SK-N-SH (cell line): Measurements from ENCODE around the gene GPHB5. TPM values are rescaled to one million over a fixed set of nuclear protein-coding genes. Genes with fewer than 3 reads are reported as not detected.

Experiments
- CTCF ChIA-PET: fragments of 300-600, 350-600 bp; formaldehyde crosslinking; extraction: SDS; loops from one replicate; lab custom pipeline; 2021; lab: Yijun Ruan, JAX
- POLR2A ChIA-PET: fragments of 350-600 bp; sonication (Branson Sonifier 250); formaldehyde crosslinking; extraction: SDS; loops from one replicate; lab custom pipeline; 2020; ENCODE audit warnings: antibody characterized with exemption, inconsistent platforms; lab: Yijun Ruan, JAX
- DNase-seq: peaks from one replicate; pipeline ENCODE4 v3.0.0; 2012
- H2AFZ ChIP-seq: fragments of 200-600 bp; sonication (generic); 2 replicates; pipeline ENCODE4 v1.8.1; 2016; ENCODE audit warnings: antibody characterized with exemption, mild to moderate bottlenecking, low read depth
- H3F3A ChIP-seq: fragments of 200-600 bp; sonication (generic); replicated peaks from 2 replicates; pipeline ENCODE3; 2016; ENCODE audit warnings: antibody characterized with exemption, mild to moderate bottlenecking; ENCODE audit not compliant: insufficient read depth
- H3K27ac ChIP-seq, 2 experiments: fragments of 200-500 bp in 1 of 2; fragments of 200-600 bp in 1 of 2; sonication (Bioruptor generic) in 1 of 2; sonication (generic), shearing (Covaris generic) in 1 of 2; 2 replicates each; pipeline versions ENCODE4 v1.5.1 to v1.6.1; 2014 to 2016; ENCODE audit warnings: low read depth in 2 of 2, inconsistent platforms in 1 of 2, low read length in 1 of 2, mild to moderate bottlenecking in 1 of 2, mixed read lengths in 1 of 2
- H3K27me3 ChIP-seq: fragments of 200-600 bp; sonication (generic), shearing (Covaris generic); 2 replicates; pipeline ENCODE4 v1.6.1; 2016; ENCODE audit warnings: mixed run types; ENCODE audit not compliant: insufficient read depth
- H3K36me3 ChIP-seq, 2 experiments: fragments of 200-500 bp in 1 of 2; fragments of 200-600 bp in 1 of 2; sonication (Bioruptor generic) in 1 of 2; sonication (generic) in 1 of 2; replicated peaks in 1 of 2; 2 replicates each; pipeline versions ENCODE3 to v1.5.1; 2014 to 2016; ENCODE audit warnings: low read length in 1 of 2, mild to moderate bottlenecking in 1 of 2; ENCODE audit not compliant: insufficient read depth in 2 of 2, control insufficient read depth in 1 of 2
- H3K4me1 ChIP-seq, 2 experiments: fragments of 200-500 bp in 1 of 2; fragments of 200-600 bp in 1 of 2; sonication (Bioruptor generic) in 1 of 2; sonication (generic), shearing (Covaris generic) in 1 of 2; 2 replicates each; pipeline versions ENCODE4 v1.5.1 to v1.6.1; 2014 to 2016; ENCODE audit warnings: low read depth in 1 of 2, low read length in 1 of 2, mixed run types in 1 of 2; ENCODE audit not compliant: insufficient read depth in 2 of 2, control insufficient read depth in 1 of 2
- H3K4me2 ChIP-seq: fragments of 200-600 bp; sonication (generic), shearing (Covaris generic); 2 replicates; pipeline ENCODE4 v1.6.1; 2017; ENCODE audit warnings: mixed run types
- H3K4me3 ChIP-seq, 2 experiments: fragments of 200-500 bp in 1 of 2; fragments of 200-600 bp in 1 of 2; sonication (Bioruptor generic) in 1 of 2; sonication (generic), shearing (Covaris generic) in 1 of 2; 2 replicates each; pipeline versions ENCODE4 v1.5.1 to v1.8.1; 2014 to 2016; ENCODE audit warnings: low read depth in 2 of 2, inconsistent platforms in 1 of 2, low read length in 1 of 2, mild to moderate bottlenecking in 1 of 2, mixed read lengths in 1 of 2, moderate library complexity in 1 of 2
- H3K79me2 ChIP-seq: fragments of 200-600 bp; sonication (generic); 2 replicates; pipeline ENCODE4 v1.8.1; 2017; ENCODE audit warnings: mild to moderate bottlenecking; ENCODE audit not compliant: insufficient read depth
- H3K9ac ChIP-seq: fragments of 200-600 bp; sonication (generic); 2 replicates; pipeline ENCODE4 v1.6.1; 2017; ENCODE audit warnings: mixed run types
- H3K9me2 ChIP-seq: fragments of 200-600 bp; sonication (generic); 2 replicates; pipeline ENCODE4 v1.6.1; 2017; ENCODE audit warnings: mixed run types
- H3K9me3 ChIP-seq: fragments of 200-600 bp; sonication (generic); 2 replicates; pipeline ENCODE4 v1.6.1; 2017; ENCODE audit warnings: mixed run types, mild to moderate bottlenecking, moderate library complexity
- H4K20me1 ChIP-seq: fragments of 200-600 bp; sonication (generic); 2 replicates; pipeline ENCODE4 v1.6.1; 2017; ENCODE audit warnings: mild to moderate bottlenecking, mixed run types; ENCODE audit not compliant: insufficient read depth
- FOSL2 ChIP-seq: IDR thresholded peaks from 2 replicates; pipeline ENCODE4 v1.4.0; 2012; ENCODE audit warnings: low read depth, mild to moderate bottlenecking, moderate library complexity, borderline replicate concordance
- FOXJ3 ChIP-seq: sonication (generic); formaldehyde crosslinking; IDR thresholded peaks from 2 replicates; pipeline ENCODE4 v1.5.1; 2020; ENCODE audit warnings: mild to moderate bottlenecking, missing genetic modification reagents
- FOXM1 ChIP-seq: IDR thresholded peaks from 2 replicates; pipeline ENCODE4 v1.4.0; 2012; ENCODE audit warnings: low read depth, mild to moderate bottlenecking
- GABPA ChIP-seq: IDR thresholded peaks from 2 replicates; pipeline ENCODE4 v1.4.0; 2012; ENCODE audit warnings: low read depth, mild to moderate bottlenecking
- GATA2 ChIP-seq: sonication (generic); formaldehyde crosslinking; IDR thresholded peaks from 2 replicates; pipeline ENCODE4 v1.5.0; 2020; ENCODE audit warnings: mild to moderate bottlenecking, missing genetic modification reagents
- JUND ChIP-seq: IDR thresholded peaks from 2 replicates; pipeline ENCODE4 v1.4.0; 2012
- MXI1 ChIP-seq: IDR thresholded peaks from 2 replicates; pipeline ENCODE4 v1.6.1; 2012; ENCODE audit warnings: mild to moderate bottlenecking, low read depth, low read length, improper control_type of control experiment
- NFIC ChIP-seq: IDR thresholded peaks from 2 replicates; pipeline ENCODE4 v1.4.0; 2012; ENCODE audit warnings: borderline replicate concordance
- NRF1 ChIP-seq: IDR thresholded peaks from 2 replicates; pipeline ENCODE4 v1.6.1; 2012; ENCODE audit warnings: low read depth, mild to moderate bottlenecking, low read length
- RCOR1 ChIP-seq: fragments of 150-350 bp; IDR thresholded peaks from 2 replicates; pipeline ENCODE4 v1.6.1; 2017; ENCODE audit warnings: antibody characterized with exemption, low read length
- RXRA ChIP-seq: IDR thresholded peaks from 2 replicates; pipeline ENCODE4 v1.4.0; 2012; ENCODE audit warnings: low read depth, mild to moderate bottlenecking, borderline replicate concordance
- SIN3A ChIP-seq: IDR thresholded peaks from 2 replicates; pipeline ENCODE4 v1.6.1; 2012; ENCODE audit warnings: low read depth, mild to moderate bottlenecking, low read length, moderate library complexity, borderline replicate concordance
- SMC3 ChIP-seq: IDR thresholded peaks from 2 replicates; pipeline ENCODE4 v1.6.1; 2012; ENCODE audit warnings: low read depth, low read length, improper control_type of control experiment
- TAF1 ChIP-seq: IDR thresholded peaks from 2 replicates; pipeline ENCODE4 v1.6.1; 2012; ENCODE audit warnings: low read depth, mild to moderate bottlenecking, low read length, moderate library complexity, borderline replicate concordance
- TEAD4 ChIP-seq: IDR thresholded peaks from 2 replicates; pipeline ENCODE4 v1.4.0; 2012; ENCODE audit warnings: mild to moderate bottlenecking, borderline replicate concordance; ENCODE audit not compliant: insufficient read depth
- YY1 ChIP-seq: IDR thresholded peaks from 2 replicates; pipeline ENCODE4 v1.4.0; 2012; ENCODE audit warnings: low read depth, mild to moderate bottlenecking
- WGBS: methylation state at CpG from one replicate; pipeline ENCODE4 v1.1.6; 2017; ENCODE audit warnings: low lambda C conversion rate; 5-methylcytosine and 5-hydroxymethylcytosine counted together
- polyA plus RNA-seq, 3 experiments: library from polyadenylated mRNA; depleted of rRNA; stranded (reverse); fragments of >200 nt; gene quantifications; 2 replicates each; pipeline ENCODE4 v1.2.3, GENCODE V29; 2012
- TF ChIP-seq, protein P1 (sequence below): fragments of 150-350 bp; IDR thresholded peaks from 2 replicates; pipeline ENCODE4 v1.6.1; 2016; ENCODE audit warnings: mild to moderate bottlenecking, low read depth, low read length
- TF ChIP-seq, protein P2 (sequence below): IDR thresholded peaks from 2 replicates; pipeline ENCODE4 v1.4.0; 2012; ENCODE audit warnings: low read depth
- TF ChIP-seq, protein P3 (sequence below): IDR thresholded peaks from 2 replicates; pipeline ENCODE4 v1.4.0; 2012; ENCODE audit warnings: low read depth, borderline replicate concordance
- TF ChIP-seq, protein P4 (sequence below): IDR thresholded peaks from 2 replicates; pipeline ENCODE4 v1.6.1; 2012; ENCODE audit warnings: mild to moderate bottlenecking, low read depth, low read length, moderate library complexity

The GPHB5 gene
- polyA plus RNA-seq, 1 of the 3 experiments (the other 2 are of a cell fraction), result not detected

DNA sequence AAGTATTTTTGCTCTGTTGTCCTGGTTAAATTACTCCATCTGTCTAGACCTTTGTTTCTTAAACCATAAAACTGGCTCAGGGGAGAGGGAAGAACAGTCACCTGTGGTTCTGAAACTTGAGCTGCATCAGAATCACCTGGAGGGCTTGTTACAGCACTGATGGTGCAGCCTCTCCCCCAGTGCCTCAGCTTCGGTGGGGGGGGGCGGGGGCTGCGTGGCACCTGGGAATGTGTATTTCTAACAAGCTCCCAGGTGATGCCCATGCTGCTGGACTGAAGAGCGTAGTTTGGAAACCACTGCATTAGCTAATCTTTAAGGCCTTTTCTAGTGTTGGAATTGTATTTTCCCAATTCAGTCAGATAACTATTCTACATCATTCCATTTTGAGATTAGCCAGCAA is 42.7 kb downstream of the GPHB5 start:
- Histone ChIP-seq H3K9me3 (no peaks in the 10 kb centered on the region), H3K27me3 (no peaks in the 10 kb centered on the region), H3K36me3 (peaks cover 0 to 3% of the 10 kb centered on the region in 2 experiments), H3K79me2 (no peaks in the 10 kb centered on the region), H2AFZ (no peak overlapping the region), H3K4me3 (no peak overlapping the region), H3K9ac (no peak overlapping the region), H3K27ac (no peak overlapping the region), H3K4me2 (no peak overlapping the region), H4K20me1 (no peaks in the 10 kb centered on the region), H3F3A (no peaks in the 10 kb centered on the region), H3K4me1 (peaks cover 0 to 3% of the 10 kb centered on the region in 2 experiments; a peak in 1 of 4 replicates), H3K9me2 (no peaks in the 10 kb centered on the region)
- TF ChIP-seq, protein P1, sequence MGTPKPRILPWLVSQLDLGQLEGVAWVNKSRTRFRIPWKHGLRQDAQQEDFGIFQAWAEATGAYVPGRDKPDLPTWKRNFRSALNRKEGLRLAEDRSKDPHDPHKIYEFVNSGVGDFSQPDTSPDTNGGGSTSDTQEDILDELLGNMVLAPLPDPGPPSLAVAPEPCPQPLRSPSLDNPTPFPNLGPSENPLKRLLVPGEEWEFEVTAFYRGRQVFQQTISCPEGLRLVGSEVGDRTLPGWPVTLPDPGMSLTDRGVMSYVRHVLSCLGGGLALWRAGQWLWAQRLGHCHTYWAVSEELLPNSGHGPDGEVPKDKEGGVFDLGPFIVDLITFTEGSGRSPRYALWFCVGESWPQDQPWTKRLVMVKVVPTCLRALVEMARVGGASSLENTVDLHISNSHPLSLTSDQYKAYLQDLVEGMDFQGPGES, result no peak
- no peak for TF ChIP-seq RCOR1
- no peak for TF ChIP-seq RXRA
- no peak for TF ChIP-seq GABPA
- TF ChIP-seq, protein P2, sequence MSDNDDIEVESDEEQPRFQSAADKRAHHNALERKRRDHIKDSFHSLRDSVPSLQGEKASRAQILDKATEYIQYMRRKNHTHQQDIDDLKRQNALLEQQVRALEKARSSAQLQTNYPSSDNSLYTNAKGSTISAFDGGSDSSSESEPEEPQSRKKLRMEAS, result no peak
- TF ChIP-seq YY1, result no peak
- TF ChIP-seq FOXM1, result no peak
- TF ChIP-seq JUND, result no peak
- TF ChIP-seq, protein P3, sequence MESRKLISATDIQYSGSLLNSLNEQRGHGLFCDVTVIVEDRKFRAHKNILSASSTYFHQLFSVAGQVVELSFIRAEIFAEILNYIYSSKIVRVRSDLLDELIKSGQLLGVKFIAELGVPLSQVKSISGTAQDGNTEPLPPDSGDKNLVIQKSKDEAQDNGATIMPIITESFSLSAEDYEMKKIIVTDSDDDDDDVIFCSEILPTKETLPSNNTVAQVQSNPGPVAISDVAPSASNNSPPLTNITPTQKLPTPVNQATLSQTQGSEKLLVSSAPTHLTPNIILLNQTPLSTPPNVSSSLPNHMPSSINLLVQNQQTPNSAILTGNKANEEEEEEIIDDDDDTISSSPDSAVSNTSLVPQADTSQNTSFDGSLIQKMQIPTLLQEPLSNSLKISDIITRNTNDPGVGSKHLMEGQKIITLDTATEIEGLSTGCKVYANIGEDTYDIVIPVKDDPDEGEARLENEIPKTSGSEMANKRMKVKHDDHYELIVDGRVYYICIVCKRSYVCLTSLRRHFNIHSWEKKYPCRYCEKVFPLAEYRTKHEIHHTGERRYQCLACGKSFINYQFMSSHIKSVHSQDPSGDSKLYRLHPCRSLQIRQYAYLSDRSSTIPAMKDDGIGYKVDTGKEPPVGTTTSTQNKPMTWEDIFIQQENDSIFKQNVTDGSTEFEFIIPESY, result no peak
- no peak for TF ChIP-seq NRF1
- TF ChIP-seq, protein P4, sequence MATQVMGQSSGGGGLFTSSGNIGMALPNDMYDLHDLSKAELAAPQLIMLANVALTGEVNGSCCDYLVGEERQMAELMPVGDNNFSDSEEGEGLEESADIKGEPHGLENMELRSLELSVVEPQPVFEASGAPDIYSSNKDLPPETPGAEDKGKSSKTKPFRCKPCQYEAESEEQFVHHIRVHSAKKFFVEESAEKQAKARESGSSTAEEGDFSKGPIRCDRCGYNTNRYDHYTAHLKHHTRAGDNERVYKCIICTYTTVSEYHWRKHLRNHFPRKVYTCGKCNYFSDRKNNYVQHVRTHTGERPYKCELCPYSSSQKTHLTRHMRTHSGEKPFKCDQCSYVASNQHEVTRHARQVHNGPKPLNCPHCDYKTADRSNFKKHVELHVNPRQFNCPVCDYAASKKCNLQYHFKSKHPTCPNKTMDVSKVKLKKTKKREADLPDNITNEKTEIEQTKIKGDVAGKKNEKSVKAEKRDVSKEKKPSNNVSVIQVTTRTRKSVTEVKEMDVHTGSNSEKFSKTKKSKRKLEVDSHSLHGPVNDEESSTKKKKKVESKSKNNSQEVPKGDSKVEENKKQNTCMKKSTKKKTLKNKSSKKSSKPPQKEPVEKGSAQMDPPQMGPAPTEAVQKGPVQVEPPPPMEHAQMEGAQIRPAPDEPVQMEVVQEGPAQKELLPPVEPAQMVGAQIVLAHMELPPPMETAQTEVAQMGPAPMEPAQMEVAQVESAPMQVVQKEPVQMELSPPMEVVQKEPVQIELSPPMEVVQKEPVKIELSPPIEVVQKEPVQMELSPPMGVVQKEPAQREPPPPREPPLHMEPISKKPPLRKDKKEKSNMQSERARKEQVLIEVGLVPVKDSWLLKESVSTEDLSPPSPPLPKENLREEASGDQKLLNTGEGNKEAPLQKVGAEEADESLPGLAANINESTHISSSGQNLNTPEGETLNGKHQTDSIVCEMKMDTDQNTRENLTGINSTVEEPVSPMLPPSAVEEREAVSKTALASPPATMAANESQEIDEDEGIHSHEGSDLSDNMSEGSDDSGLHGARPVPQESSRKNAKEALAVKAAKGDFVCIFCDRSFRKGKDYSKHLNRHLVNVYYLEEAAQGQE, result no peak
- no peak for TF ChIP-seq TAF1
- TF ChIP-seq FOSL2, result no peak
- TF ChIP-seq NFIC, result no peak
- no peak for TF ChIP-seq SMC3
- no peak for TF ChIP-seq TEAD4
- TF ChIP-seq GATA2 (CRISPR knock-in tag), result no peak
- TF ChIP-seq SIN3A, result no peak
- no peak for TF ChIP-seq FOXJ3
- TF ChIP-seq MXI1, result no peak
- CTCF ChIA-PET, result interaction anchor here (0.8 to 8.1 kb wide), 27 partner anchors 8 to 1382 kb away, joined by 3 to 61 read pairs (median 4); partner anchors contain the start of gene RHOJ
- POLR2A ChIA-PET, result no interaction called here
- no peak for DNase-seq
- WGBS, result 18% methylated on average over 4 of the region's 4 CpGs
